GM18867 (cell line): Measurements from ENCODE around the gene ALPP.
"Not testable (repeated sequence)": the region's sequence is repeated elsewhere in the genome, so short reads cannot be mapped to it uniquely, and the experiment has no call there.

Experiments
- ATAC-seq: cut with Tn5 transposase; IDR thresholded peaks from one replicate; pipeline ENCODE4 v1.9.1; 2021; ENCODE audit warnings: mild to moderate bottlenecking, moderate library complexity; ENCODE audit not compliant: unreplicated experiment

The ALPP gene

GRCh38 chr2:232378735-232379151, at the start of gene ALPP:
ALPP (plus strand) TSS chr2:232378751; CDS start chr2:232378803, 52 bp downstream.
- ATAC-seq = not testable (repeated sequence)

GRCh38 chr2:232329716-232330067, 48.9 kb upstream of the ALPP start:
- ATAC-seq = no peak

GRCh38 chr2:232330068-232330999, 48.2 kb upstream of the ALPP start:
- ATAC-seq = no peak

- ATAC-seq = not testable (repeated sequence)
These were observed 47.5 kb upstream of the ALPP start for GRCh38 chr2:232331061-232331460.

- ATAC-seq = not testable (repeated sequence)
These were observed 46.9 kb upstream of the ALPP start for GRCh38 chr2:232331641-232332040.

GRCh38 chr2:232332244-232332939, 46.2 kb upstream of the ALPP start:
- ATAC-seq = not testable (repeated sequence)

GRCh38 chr2:232332940-232333259, 45.7 kb upstream of the ALPP start:
- no peak for ATAC-seq

- no peak for ATAC-seq
These were observed 45.0 kb upstream of the ALPP start for GRCh38 chr2:232333361-232334135.

- ATAC-seq = not testable (repeated sequence)
These were observed 44.2 kb upstream of the ALPP start for GRCh38 chr2:232334136-232334884.

GRCh38 chr2:232334885-232335205, 43.7 kb upstream of the ALPP start:
- not testable (repeated sequence) for ATAC-seq

GRCh38 chr2:232335206-232335858, 43.2 kb upstream of the ALPP start:
- ATAC-seq = not testable (repeated sequence)

- ATAC-seq = no peak
These were observed 42.7 kb upstream of the ALPP start for GRCh38 chr2:232335859-232336215.

GRCh38 chr2:232336241-232336736, 42.3 kb upstream of the ALPP start:
- no peak for ATAC-seq

GRCh38 chr2:232336981-232337720, 41.4 kb upstream of the ALPP start:
- no peak for ATAC-seq

GRCh38 chr2:232338094-232338758, 40.3 kb upstream of the ALPP start:
- not testable (repeated sequence) for ATAC-seq

GRCh38 chr2:232338759-232339106, 39.8 kb upstream of the ALPP start:
- no peak for ATAC-seq

- no peak for ATAC-seq
These were observed 39.1 kb upstream of the ALPP start for GRCh38 chr2:232339121-232340081.
